Activated CD4-positive, alpha-beta memory T cell treated with anti-CD3 and anti-CD28 coated beads, Interleukin-2, amount 10 ng/mL, durations not matched to agents 7 days and 5 days (primary cell): Measurements from ENCODE around the gene CDC14C. TPM values are rescaled to one million over a fixed set of nuclear protein-coding genes. Genes with fewer than 3 reads are reported as not detected.
"Not testable (repeated sequence)": the region's sequence is repeated elsewhere in the genome, so short reads cannot be mapped to it uniquely, and the experiment has no call there.

Experiments used
- CTCF ChIA-PET: fragments of 350-600 bp; sonication (Branson Sonifier 250); formaldehyde crosslinking; loops from one replicate; lab custom pipeline; 2021; ENCODE audit warnings: antibody characterized with exemption, inconsistent platforms; lab: Charles Lee
- POLR2A ChIA-PET: fragments of 350-600 bp; sonication (Branson Sonifier 250); formaldehyde crosslinking; loops from one replicate; lab custom pipeline; 2021; ENCODE audit warnings: antibody characterized with exemption; lab: Charles Lee
- DNase-seq: peaks from one replicate; pipeline ENCODE4 v3.0.0-alpha.2; 2020
- H3K27ac Mint-ChIP-seq: one replicate; pipeline ENCODE4 v1.8.0; 2021; ENCODE audit warnings: mild to moderate bottlenecking, mixed read lengths
- H3K27me3 Mint-ChIP-seq: one replicate; pipeline ENCODE4 v1.8.0; 2021; ENCODE audit warnings: mixed read lengths
- H3K36me3 Mint-ChIP-seq: one replicate; pipeline ENCODE4 v1.8.0; 2021; ENCODE audit warnings: low read depth, mixed read lengths
- H3K4me1 Mint-ChIP-seq: one replicate; pipeline ENCODE4 v1.8.0; 2021; ENCODE audit warnings: mixed read lengths
- H3K4me3 Mint-ChIP-seq: one replicate; pipeline ENCODE4 v1.8.0; 2021; ENCODE audit warnings: mild to moderate bottlenecking, mixed read lengths
- H3K9me3 Mint-ChIP-seq: one replicate; pipeline ENCODE4 v1.8.0; 2021; ENCODE audit warnings: mixed read lengths
- total RNA-seq, 2 experiments: library from RNA; stranded (reverse); gene quantifications; one replicate each; pipeline ENCODE4 v1.2.3, GENCODE V29; 2021

Gene CDC14C
- total RNA-seq: not detected

DNA sequence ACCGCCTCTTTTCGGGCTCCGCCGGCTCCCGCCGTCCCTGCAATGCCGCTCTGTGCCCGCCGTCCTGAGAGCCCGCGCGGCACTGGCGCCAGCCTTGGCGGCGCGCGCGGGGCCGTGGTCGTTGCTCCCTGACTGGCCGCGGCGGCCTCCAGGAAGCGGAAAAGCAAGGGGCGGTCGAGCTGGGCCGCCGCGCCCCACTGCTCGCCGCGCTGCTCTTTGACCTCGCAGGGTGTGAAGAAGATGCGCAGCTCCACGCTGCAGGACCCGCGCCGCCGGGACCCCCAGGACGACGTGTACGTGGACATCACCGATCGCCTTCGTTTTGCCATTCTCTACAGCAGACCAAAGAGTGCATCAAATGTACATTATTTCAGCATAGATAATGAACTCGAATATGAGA is at the start of gene CDC14C:
CDC14C (plus strand) TSS at position 115 of the 400 bp plus-strand sequence; CDS start at position 241, 126 bp downstream.
- Mint-ChIP-seq H3K27ac (no peak within 1 kb of the TSS), H3K4me1 (no peaks in the 10 kb centered on the region), H3K27me3 (no peaks in the 10 kb centered on the region), H3K36me3 (no peaks in the 10 kb centered on the region), H3K4me3 (no peak within 1 kb of the TSS), H3K9me3 (peaks cover 5% of the 10 kb centered on the region)
- ChIA-PET CTCF (no interaction called here), POLR2A (no interaction called here)
- no peak for DNase-seq

- H3K4me1 Mint-ChIP-seq: no peaks in the 10 kb centered on the region
- ChIA-PET CTCF (no interaction called here), POLR2A (no interaction called here)
- no peak overlapping the region for H3K4me3 Mint-ChIP-seq
- H3K9me3 Mint-ChIP-seq: no peaks in the 10 kb centered on the region
- H3K36me3 Mint-ChIP-seq: no peaks in the 10 kb centered on the region
- H3K27me3 Mint-ChIP-seq: no peaks in the 10 kb centered on the region
- no peak for DNase-seq
- H3K27ac Mint-ChIP-seq: no peak overlapping the region
These were observed 49.1 kb upstream of the CDC14C start for GRCh38 chr7:48875045-48875916.

DNA sequence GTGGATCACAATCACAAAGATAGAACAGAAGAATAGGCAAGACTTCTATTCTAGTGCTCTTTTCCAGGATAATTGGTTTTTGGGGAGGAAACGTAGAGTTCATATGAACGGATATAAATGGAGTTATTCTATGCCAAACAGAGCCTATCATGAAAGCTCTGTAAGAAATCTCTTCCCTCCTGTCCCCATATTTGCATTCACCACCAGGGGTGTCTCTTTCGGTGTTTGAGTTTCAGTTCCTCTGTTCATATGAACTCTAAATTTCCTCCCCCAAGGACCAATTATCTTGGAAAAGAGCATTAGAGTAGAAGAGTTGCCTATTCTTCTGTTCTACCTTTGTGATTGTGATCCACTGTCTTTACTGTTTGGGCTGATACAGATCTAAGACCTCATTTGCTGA is 48.3 kb upstream of the CDC14C start:
- Mint-ChIP-seq H3K4me1 (no peaks in the 10 kb centered on the region), H3K9me3 (no peaks in the 10 kb centered on the region), H3K36me3 (no peaks in the 10 kb centered on the region), H3K4me3 (no peak overlapping the region), H3K27me3 (no peaks in the 10 kb centered on the region), H3K27ac (no peak overlapping the region)
- CTCF ChIA-PET: no interaction called here
- POLR2A ChIA-PET: no interaction called here
- no peak for DNase-seq

DNA sequence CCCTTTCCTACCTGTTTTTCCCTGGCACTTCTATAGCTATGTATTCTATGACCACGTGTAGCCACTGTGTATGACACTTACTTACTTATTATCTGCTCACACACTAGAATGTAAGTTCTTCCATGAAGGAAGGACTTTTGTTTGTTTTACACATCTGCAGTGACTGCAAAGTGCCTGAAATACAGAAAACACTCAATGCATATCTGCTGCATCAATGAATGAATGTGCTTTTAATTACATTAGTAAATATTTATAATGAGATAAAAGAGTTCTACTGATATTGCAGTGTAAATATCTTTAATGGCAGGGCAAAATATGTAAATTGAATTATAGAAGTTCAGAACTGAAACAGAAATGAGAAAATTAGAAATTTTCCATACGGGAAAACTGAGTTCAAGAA is 43.5 kb upstream of the CDC14C start:
- H3K27me3 Mint-ChIP-seq: no peaks in the 10 kb centered on the region
- H3K9me3 Mint-ChIP-seq: peaks cover 5% of the 10 kb centered on the region
- ChIA-PET CTCF (no interaction called here), POLR2A (no interaction called here)
- no peaks in the 10 kb centered on the region for H3K36me3 Mint-ChIP-seq
- DNase-seq: no peak
- no peaks in the 10 kb centered on the region for H3K4me1 Mint-ChIP-seq
- H3K4me3 Mint-ChIP-seq: no peak overlapping the region
- H3K27ac Mint-ChIP-seq: no peak overlapping the region

DNA sequence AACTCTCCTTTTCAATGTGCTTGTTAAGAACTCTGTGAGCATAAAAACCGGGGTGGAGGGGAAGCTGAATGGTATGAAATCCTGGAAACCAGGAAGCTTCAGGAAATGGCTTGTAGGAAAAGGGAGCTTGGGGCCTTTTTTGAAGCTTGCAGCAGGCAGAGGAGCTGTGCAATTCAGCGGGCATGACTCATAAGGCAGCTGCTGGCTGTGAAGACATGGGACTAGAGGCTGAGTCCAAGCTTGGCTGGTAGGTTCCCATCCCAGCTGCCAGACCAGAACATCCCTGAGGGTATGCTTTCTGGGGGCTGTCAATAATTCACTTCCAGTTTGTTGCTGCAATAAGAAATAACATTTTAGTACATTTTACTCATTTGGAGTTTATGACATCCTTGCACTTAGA is 36.8 kb upstream of the CDC14C start:
- Mint-ChIP-seq H3K4me1 (no peaks in the 10 kb centered on the region), H3K27me3 (no peaks in the 10 kb centered on the region), H3K4me3 (no peak overlapping the region), H3K9me3 (peaks cover 9% of the 10 kb centered on the region), H3K36me3 (no peaks in the 10 kb centered on the region), H3K27ac (no peak overlapping the region)
- ChIA-PET POLR2A (no interaction called here), CTCF (no interaction called here)
- no peak for DNase-seq

DNA sequence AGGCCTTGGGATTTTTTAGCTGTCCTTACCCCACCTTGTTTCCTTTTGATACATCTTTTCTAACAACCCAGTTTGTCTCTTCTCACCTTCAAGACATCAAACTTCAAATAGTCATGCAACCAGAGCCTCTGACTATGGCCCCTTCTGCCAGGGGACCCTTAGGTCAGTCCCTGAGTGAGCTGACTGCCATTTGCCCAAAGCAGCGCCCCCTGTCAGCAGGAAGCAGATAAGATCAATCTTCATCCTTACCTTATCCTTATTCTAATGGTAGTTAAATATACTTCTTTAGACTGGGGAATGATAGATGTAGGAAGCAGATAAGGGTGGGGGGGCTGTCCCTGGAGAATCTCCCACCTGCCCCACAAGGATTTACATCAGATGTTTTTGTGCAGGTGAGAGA is 29.8 kb upstream of the CDC14C start:
- Mint-ChIP-seq H3K36me3 (no peaks in the 10 kb centered on the region), H3K27me3 (no peaks in the 10 kb centered on the region), H3K4me1 (no peaks in the 10 kb centered on the region), H3K9me3 (peaks cover 4% of the 10 kb centered on the region), H3K4me3 (no peak overlapping the region), H3K27ac (no peak overlapping the region)
- CTCF ChIA-PET: no interaction called here
- POLR2A ChIA-PET: no interaction called here
- DNase-seq: no peak

GRCh38 chr7:48899932-48900331 is 24.4 kb upstream of the CDC14C start:
- Mint-ChIP-seq H3K9me3 (peaks cover 2% of the 10 kb centered on the region), H3K4me1 (no peaks in the 10 kb centered on the region), H3K27me3 (no peaks in the 10 kb centered on the region), H3K4me3 (no peak overlapping the region), H3K36me3 (no peaks in the 10 kb centered on the region), H3K27ac (no peak overlapping the region)
- ChIA-PET CTCF (no interaction called here), POLR2A (no interaction called here)
- DNase-seq: no peak

DNA sequence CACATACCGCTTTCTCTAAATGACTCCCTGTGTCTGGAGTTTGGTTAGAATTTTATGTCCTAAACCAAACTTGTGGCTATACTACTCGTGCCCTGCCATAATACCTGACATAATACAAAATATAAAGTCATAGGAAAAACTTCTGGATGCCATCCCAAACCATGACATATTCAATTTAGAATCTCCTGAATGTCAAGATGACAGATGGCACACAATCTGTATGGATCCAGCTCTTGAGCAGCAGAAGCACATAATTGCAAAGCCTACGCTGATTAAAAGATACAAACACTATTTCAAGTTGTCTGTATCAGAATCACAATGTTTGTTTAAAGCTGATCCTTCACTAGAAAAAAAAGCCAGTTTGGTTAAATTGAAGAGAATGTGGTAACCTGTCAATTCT is 22.4 kb upstream of the CDC14C start:
- no peak for DNase-seq
- H3K9me3 Mint-ChIP-seq: peaks cover 5% of the 10 kb centered on the region
- ChIA-PET CTCF (no interaction called here), POLR2A (no interaction called here)
- no peaks in the 10 kb centered on the region for H3K4me1 Mint-ChIP-seq
- H3K27ac Mint-ChIP-seq: no peak overlapping the region
- no peaks in the 10 kb centered on the region for H3K36me3 Mint-ChIP-seq
- no peaks in the 10 kb centered on the region for H3K27me3 Mint-ChIP-seq
- no peak overlapping the region for H3K4me3 Mint-ChIP-seq

DNA sequence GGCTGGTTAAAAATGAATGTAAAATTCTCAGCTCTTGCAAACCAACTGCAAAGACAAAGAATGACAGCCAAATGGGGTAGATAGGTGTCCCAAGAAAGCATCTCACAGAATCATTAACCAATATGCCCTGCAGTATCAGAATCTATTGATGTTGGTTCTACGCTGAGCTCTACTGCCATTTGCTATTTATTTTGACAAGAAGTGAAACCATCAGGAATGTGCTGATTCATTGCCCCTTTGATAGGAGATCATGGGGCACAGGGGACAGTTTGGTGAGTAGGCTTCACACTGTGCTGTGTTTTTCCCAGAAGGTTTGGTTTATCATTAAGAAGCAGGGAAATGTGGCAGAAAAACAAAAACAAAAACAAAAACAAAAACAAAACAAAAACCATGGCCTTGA is 19.4 kb upstream of the CDC14C start:
- Mint-ChIP-seq H3K27ac (no peak overlapping the region), H3K4me3 (no peak overlapping the region), H3K27me3 (no peaks in the 10 kb centered on the region), H3K36me3 (no peaks in the 10 kb centered on the region), H3K9me3 (peaks cover 5% of the 10 kb centered on the region), H3K4me1 (no peaks in the 10 kb centered on the region)
- ChIA-PET CTCF (no interaction called here), POLR2A (no interaction called here)
- DNase-seq: no peak

DNA sequence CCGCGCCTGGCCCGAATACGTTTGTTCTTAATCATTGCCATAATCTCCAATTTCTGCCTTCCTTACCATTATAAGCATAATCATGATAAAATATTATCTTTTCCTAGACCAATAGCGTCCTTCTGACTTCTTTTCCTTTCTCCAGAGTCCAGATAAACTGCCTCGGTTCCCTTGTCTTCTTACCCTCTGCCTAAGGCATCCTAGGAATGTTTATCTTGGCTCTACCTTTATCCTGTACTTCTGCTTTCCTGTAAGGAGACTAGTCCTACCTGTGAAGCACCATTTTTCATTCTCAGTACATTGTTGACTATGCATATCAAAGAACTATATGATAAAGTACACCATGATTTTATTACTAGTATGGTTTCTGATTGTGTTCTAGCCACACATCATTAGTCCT is 18.7 kb upstream of the CDC14C start:
- H3K4me3 Mint-ChIP-seq, H3K4me1 Mint-ChIP-seq, H3K27me3 Mint-ChIP-seq, POLR2A ChIA-PET, DNase-seq, H3K27ac Mint-ChIP-seq, H3K9me3 Mint-ChIP-seq, H3K36me3 Mint-ChIP-seq, CTCF ChIA-PET: not testable (repeated sequence)

GRCh38 chr7:48909887-48910286 is 14.5 kb upstream of the CDC14C start:
- POLR2A ChIA-PET, CTCF ChIA-PET, H3K9me3 Mint-ChIP-seq, H3K27me3 Mint-ChIP-seq, H3K4me3 Mint-ChIP-seq, H3K27ac Mint-ChIP-seq, H3K4me1 Mint-ChIP-seq, DNase-seq, H3K36me3 Mint-ChIP-seq: not testable (repeated sequence)

DNA sequence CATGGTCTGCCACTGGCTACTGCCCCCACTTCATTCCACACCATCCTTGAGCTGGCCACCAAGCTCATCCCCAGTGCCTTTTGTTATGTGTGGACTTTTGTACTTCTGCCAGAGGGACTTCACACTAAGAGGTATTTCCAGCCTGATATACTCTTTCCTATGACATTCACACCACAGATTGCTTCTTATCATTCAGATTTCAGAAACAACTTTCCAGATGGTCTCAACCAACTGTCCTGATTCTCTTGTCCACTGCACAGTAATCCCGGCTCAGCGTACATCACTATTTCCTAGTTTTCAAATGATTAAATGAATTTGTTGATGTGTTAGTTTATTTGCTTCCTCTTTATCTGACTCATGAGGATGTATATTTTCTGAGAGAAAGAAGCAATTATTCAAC is 7.1 kb downstream of the CDC14C start:
- DNase-seq: no peak
- Mint-ChIP-seq H3K4me3 (no peak overlapping the region), H3K36me3 (no peaks in the 10 kb centered on the region), H3K4me1 (no peaks in the 10 kb centered on the region), H3K9me3 (peaks cover 4% of the 10 kb centered on the region), H3K27ac (no peak overlapping the region), H3K27me3 (no peaks in the 10 kb centered on the region)
- ChIA-PET POLR2A (no interaction called here), CTCF (no interaction called here)

GRCh38 chr7:48932126-48932910 is 8.0 kb downstream of the CDC14C start:
- no peak overlapping the region for H3K27ac Mint-ChIP-seq
- no peaks in the 10 kb centered on the region for H3K27me3 Mint-ChIP-seq
- no peaks in the 10 kb centered on the region for H3K4me1 Mint-ChIP-seq
- DNase-seq: no peak
- peaks cover 4% of the 10 kb centered on the region for H3K9me3 Mint-ChIP-seq
- H3K4me3 Mint-ChIP-seq: no peak overlapping the region
- ChIA-PET CTCF (no interaction called here), POLR2A (no interaction called here)
- no peaks in the 10 kb centered on the region for H3K36me3 Mint-ChIP-seq
